HG03520 (cell line): ENCODE measurements around the gene TMEM250.
"Not testable (repeated sequence)": the region's sequence is repeated elsewhere in the genome, so short reads cannot be mapped to it uniquely, and the experiment has no call there.

Source experiments
- ATAC-seq: cut with Tn5 transposase; IDR thresholded peaks from one replicate; pipeline ENCODE4 v1.9.1; 2021; ENCODE audit warnings: mild to moderate bottlenecking, moderate library complexity; ENCODE audit not compliant: unreplicated experiment

The TMEM250 gene, protein sequence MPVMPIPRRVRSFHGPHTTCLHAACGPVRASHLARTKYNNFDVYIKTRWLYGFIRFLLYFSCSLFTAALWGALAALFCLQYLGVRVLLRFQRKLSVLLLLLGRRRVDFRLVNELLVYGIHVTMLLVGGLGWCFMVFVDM

DNA sequence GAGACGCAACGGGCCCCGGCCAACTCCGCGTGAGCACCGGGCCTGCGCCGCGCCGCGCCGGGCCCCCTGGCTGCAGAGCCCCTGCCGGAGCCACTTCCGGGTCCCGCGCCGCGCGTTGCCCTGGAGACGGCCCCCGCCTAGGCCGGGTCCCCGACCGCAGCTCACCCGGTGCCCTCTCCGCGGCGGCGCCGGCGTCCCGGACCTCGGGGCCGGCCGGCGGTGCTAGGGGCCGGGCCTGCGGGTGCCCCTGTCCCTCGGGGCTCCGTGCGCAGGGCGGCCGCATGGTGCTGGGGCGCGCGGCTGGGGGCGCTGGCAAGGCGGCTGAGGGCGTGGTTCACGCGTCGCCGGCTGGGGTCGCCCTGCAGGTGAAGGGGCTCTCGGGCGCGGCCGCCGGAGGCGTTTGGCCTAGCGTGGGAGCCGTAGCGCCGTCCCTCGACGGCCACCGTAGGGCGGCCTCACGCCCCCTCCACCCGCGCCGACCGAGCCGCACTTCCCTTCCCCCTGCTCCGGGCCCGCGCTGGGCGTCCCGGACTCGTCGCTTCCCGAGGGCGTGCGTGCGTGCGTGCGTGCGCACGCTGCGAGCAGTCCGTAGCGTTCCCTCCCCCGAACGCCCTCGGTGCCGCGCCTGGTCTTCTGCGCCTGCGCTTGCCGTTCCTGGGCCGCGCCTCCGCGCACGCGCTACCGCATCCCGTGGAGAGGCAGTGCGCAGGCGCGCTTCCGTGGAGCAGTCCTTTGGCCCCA lies at the start of gene TMEM250:
TMEM250 (minus strand) TSS at position 556 of the 741 bp plus-strand sequence. CDS start 1,975 bp downstream, outside the sequence.
- peak; percentile 72 for ATAC-seq

DNA sequence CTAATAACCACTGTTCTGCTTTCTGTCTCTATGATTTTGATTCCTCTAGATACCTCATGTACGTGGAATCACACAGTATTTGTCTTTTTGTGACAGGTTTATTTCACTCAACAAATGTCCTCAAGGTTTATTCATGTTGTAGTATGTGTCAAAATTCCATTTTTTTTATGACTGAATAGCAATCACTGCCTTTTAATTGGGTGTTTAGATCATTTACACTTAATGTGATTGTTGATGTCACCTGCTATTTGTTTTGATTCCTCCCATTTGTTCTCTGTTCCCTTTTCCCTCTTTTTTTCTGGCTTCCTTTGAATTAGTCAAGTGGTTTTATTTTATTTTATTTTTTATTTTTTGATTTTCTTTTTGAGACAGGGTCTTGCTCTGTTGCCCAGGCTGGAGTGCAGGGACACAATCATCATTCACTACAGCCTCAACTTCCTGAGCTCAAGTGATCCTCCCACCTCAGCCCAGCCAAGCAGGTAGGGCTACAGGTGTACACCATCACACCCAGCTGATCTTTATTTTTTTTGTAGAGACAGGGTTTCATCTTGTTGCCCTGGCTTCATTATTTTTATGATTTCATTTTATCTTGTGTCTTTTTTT lies 44.7 kb upstream of the TMEM250 start:
- no peak for ATAC-seq

DNA sequence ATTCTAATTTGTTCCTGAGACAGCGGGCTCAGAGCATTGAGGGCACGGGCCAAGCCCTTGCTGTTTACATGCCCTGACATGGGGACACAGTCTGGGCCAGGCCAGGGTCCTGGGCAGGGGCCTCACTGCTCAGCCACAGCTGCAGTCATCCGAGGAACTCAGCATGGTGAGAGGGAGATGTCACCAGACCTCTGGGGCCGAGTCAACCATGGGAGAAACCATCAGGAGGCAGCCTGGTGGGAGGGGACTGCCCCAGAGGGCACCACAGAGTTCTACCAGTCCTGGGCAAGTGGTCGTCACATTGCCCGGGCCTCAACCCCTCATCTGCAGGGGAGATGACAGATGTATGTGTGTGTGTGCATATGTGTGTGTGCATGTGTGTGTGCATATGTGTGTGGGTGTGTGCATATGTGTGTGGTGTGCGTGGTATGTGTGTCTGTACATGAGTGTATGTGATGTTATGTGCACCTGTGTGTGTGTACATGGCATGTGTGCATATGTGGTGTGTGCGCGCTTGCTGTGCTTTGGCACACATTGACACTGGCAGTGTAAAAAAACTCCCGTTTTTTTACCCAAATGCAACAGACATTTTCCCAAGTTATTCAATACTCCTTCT lies 42.4 kb upstream of the TMEM250 start:
- ATAC-seq = no peak

DNA sequence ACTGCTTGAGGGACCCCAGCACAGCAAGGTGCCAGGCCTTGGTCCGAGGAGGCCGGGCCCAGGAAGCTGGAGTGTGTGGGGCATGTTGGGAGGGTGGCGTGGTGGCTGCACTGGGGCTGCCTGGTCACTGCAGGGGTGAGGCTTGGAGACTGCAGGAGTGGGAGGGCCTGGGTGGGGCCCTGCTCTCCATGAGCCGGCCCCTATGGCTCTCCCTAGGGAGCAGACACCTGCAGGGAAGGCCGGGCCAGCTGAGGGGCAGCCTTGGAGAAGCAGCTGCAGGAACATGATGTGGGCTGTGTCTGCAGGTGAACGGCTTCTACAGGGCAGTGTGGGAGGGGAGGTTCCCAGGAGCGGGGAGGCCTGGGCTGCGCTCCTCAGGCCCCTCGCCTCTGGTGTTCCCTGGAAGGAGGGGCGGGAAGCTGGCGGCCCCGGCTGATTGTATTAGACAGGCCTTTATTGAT lies 41.7 kb upstream of the TMEM250 start:
- no peak for ATAC-seq

DNA sequence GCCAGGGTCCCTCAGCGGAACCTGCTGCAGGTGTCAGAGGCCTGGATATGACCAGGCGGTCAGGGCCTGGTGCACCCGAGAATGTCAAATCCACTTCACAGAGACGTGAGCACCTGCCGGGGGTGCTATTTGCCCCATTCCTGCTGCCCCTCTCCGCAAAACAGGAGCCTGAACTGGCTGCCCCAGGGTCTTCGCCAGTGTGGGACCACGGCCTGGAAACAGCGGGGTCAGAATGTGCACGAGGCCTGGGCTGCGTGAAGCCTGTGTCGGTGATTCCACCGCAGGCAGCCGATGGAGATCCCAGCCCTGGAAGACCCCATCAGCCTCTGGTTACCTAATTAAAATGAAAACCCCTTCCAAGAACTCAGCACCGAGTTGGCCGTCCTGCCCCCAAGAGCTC lies 41.2 kb upstream of the TMEM250 start:
- ATAC-seq = no peak

DNA sequence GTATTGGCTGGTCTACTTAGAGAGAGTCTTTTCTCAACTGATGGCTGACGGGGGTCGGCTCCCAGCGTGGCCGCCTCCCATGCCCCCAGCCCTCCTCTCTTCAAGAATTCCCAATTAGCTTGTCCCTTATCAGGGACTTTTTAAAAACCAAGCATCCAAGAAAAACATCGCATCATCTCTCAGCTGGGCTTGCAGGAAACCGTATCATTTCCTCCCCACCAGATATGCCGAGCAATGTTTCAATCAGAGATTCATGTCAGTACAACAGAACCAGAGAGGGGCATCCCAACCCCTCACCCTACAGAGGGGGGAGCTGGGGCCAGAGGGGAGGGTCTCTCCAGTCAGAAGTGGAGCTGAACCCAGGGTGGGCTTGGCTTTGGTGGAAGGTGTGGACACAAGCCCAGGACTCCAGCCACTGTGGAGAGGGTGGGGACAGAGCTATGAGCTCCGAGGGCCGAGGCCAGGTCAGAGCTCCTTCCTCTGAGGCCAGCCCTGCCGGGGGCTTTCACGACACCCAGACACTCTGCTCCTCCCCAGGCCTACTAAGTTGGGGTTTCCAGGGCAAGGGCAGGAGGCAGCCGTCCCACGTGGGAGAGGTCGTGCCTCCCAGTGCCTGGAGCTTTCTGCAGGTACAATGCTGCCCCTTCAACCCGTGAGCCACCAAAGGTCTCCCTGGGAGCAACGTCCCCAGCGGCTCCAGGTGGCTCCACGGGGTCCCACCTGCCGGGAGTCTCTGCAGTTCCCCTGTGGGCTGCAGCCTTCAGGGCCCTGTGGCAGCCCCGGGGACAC lies 39.0 kb upstream of the TMEM250 start:
- no peak for ATAC-seq

DNA sequence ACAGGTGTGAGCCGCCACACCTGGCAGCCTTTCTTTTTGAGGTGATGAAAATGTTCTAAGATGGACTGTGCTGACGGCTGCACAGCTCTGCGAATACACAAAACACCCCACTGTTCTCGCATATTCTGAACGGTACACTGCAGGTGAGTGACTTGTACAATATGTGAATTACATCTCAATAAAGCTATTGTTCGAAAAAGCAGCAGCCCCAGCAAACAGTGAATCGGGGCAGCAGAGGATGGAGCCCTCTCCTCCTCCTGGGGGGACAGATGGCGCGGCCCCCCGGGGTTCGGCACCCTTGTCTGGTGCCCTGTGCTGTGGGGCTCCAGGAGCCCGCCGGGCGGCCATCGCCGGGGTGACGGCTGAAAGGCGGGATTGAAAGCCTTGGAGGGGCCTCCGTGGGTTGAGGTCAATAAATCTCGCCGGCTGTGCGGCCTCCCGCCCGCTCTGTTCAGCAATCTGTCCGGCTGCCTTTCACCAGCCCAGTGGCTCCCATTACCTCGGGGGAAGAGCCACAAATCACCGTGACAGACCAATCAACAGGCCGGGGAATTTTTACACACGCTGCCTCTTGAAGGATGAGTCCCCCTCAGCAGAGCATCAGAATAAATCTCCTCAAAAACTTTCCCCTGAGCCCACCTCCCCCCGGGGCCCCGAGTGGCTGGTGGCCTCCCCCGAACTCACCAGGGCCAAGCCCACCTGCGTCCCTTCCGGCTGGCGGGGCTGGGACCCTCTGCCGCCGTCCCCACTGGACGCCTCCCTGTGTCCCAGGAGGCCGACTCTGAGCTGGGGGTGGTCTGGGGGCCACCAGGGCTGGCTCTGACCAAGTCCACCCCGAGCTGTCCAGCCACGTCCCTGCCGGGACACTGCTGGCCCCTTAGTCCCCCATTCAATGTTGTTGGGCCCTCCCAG lies 37.8 kb upstream of the TMEM250 start:
- no peak for ATAC-seq

DNA sequence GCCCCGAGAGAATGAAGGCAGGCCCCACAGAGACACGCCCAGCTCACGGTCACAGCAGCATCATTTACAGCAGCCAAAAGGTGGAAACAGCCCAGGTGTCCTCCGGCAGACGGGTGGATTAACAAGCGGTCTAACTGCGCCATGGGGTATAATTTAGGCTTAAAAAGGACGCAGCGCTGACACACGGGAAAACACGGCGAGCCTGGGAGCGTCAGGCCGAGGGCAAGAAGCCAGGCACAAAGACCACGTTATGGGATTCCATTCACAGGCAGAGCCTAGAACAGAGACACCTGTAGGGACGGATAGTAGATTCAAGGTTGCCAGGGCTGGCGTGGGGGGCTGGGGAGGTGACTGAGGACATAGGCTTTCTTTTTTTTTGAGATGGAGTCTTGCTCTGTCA lies 36.9 kb upstream of the TMEM250 start:
- ATAC-seq = no peak

DNA sequence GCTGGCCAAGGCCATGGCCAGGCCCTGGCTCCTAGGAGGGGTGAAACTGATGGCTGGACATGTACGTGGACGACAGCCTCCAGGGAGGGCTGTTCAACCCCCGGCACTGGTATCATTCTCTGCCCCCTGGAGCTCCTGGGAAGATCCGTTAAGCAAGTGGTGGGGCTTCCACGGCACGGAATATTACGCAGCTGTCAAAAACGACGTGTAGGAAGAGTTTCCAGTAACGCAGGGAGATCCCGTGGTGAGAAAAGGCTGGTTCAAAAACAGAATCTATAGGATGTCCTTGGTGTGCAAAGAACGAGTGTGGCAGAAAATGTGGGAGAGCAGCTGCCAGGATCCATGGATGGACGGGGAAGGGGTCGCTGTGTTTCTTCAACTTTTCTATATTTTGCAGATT lies 36.3 kb upstream of the TMEM250 start:
- ATAC-seq = no peak

DNA sequence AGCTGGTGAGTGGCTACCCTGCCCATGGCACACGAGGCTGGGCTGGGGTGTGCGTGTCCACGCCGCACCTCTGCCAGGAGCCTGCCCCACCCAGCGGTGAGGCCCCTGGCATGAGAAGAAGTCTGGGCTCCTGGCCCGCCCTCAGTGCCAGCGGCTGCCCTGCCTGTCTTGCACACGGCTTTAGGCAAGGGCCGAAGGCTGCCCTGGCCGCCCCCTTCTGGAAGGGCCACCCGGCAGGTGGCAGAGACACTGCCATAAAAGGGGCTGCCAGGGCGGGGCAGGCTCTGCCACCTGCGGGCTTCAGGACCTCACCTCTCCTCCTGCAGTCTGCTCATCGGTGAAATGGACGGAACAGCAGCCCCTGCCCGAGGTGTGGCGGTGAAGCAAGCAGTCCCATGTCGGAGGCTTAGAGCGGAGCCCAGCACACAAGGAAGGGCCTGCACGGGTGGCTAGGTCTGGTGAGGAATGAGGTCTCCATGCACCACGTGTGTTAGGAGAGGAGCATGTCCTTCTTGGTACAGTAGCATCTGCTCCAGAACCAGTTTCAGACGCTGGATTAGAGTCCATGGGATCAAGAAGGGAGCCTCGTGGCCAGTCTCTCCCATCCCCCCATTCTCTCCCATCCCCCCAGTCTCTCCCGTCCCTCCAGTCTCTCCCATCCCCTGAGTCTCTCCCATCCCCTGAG lies 34.8 kb upstream of the TMEM250 start:
- ATAC-seq = no peak

DNA sequence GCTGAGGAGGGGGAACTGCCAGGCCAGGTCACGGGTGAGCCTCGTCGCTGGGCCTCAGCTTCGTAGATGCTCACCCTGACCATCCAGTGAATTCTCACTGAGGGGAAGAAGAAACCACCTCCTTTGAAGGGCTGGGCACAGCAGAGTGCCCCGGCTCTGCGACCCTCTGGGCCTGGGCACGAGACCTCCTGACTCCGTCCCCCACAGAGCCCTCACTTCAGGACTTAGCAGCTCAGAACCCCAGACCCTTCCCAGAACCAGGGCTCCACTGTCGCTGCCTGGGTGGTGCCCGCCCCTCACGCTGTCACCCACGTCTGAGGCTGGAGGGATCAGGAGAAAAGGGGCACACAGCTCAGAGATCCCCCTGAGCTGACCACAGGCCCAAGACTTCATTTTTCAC lies 34.3 kb upstream of the TMEM250 start:
- ATAC-seq = no peak

DNA sequence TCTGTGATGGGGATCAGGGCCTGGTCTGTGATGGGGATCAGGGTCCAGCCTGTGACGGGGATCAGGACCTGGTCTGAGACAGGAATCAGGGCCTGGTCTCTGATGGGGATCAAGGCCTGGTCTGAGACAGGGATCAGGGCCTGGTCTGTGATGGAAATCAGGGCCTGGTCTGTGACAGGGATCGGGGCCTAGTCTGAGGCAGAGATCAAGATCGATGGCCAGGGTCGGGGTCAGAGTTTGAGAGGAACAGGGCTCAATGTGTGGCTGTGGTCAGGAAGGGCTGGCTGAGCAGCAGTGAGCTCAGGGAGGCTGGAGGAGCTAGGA lies 33.8 kb upstream of the TMEM250 start:
- no peak for ATAC-seq

DNA sequence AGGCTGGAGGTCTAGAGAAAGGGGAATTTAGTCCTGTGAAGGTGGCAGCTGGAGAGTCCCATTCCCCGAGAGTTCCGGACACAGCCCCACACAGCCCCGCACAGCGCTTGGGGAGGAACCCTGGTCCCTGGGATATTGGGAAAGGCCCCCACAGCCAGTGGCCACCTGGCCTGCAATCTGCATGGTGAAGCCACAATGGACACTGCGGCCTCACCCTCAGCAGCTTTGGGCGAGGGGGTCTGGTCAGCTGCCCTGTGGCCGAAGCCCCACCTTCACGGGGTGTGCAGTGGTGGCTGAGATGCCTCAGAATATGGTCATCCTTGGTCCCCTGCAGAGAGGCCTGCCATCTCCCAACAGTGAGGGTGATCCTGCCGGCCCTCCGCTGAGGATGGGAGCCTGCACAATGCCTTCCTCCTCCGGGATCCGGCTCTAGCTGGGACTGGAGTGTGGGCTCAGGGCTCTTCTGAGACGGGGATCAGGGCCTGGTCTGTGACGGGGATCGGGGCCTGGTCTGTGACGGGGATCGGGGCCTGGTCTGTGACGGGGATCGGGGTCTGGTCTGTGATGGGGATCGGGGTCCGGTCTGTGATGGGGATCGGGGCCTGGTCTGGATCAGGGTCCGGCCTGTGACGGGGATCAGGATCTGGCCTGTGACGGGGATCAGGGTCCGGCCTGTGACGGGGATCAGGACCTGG lies 33.3 kb upstream of the TMEM250 start:
- no peak for ATAC-seq

DNA sequence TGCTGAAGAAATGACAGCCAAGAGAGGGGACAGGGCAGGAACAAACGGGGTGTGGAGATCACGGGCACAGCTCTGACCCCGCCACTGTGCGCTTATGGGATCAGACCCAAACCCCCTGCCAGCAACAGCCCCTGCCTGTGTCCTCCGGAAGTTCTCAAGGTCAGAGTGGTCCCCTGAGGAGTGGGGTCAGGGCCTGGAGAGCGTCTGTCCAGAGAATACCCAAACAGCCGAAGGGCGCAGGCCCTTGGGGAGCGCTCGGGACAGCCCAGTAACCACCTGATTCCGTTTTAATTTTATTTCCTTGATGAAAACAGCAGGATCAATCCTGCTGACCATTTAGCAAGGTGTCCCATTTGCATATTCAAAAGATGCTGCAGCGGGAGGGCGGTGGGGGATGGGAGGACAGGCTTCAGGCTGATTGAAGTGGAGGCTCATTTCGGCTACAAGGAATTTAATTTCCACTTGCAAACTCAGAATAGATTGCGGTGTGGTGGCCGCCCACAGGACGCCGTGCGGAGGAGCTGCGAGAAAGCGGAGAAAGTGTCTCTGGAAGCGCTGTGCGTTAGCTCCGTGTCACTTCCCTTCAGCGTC lies 32.6 kb upstream of the TMEM250 start:
- ATAC-seq = no peak

DNA sequence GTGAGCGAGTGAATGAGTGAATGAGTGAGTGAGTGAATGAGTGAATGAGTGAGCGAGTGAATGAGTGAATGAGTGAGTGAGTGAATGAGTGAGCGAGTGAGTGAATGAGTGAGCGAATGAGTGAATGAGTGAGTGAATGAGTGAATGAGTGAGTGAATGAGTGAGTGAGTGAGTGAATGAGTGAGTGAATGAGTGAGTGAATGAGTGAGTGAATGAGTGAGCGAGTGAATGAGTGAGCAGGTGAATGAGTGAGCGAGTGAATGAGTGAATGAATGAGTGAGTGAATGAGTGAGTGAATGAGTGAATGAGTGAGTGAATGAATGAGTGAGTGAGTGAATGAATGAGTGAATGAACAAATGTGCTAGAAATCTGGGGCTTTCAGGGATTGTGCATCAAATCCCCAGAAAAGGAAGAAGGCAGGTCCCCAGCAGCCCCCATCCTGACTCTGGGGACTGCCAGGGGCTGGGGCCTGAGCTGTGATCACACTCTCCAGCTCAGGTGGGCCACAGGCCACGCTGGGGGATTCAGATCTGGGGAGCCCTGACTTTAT lies 32.1 kb upstream of the TMEM250 start:
- not testable (repeated sequence) for ATAC-seq

DNA sequence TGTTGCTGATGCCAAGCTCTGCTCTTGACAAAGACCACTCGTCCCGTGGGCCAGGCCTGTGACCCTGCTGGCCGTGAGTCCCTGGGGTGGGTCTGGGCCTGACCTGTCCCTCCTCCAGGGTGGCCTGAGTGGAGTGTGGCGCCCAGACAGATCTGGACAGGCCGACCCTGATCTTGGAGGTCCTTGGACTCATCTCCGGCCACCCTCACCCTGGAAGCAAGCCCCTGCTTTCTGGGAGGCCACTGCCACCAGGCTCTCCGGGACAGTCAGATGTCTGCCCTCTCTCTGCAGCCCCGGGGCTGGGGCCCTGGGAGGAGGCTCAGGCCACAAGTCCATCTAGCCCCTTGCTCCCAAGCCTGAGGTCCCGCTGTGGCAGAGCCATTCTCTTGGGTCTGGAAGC lies 31.2 kb upstream of the TMEM250 start:
- ATAC-seq = no peak

DNA sequence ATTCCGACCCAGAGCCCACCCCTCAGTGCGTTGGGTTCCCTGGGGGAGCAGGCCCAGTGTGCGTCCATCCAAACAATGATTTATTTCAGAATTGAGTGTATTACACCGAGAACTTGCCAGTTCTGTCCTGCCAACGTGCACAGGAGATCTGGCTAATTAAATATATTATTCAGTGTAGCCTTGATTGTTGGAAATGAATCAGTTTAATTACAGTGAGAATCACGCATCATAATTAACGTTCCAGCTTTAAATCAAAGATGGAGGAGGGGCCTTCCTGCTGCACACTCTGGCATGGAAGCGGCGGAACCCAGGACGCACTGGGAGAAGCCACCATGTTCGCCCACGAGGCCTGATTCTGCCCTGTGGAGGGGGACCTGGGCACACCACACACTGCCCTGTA lies 30.7 kb upstream of the TMEM250 start:
- ATAC-seq = no peak

DNA sequence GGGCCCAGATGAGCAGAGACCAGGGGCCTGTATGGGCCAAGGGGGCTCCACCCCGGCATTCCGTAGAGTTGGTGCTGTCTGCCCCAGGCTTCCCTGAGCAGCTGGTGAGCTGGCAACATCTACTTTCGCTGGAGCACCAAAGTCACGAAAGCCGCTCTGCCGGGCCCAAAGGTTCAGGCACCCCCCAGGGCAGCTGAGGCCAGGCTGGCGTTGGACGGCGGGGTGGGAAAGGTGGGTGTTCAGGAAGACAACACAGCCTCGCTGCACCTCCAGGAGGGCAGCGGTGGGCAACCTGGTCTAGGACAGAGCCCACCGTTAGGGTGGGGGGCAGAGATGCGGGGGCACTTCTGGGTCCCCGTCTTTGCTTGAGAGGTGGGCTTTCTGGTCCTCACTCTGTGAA lies 30.1 kb upstream of the TMEM250 start:
- ATAC-seq = no peak
